Measurements from ENCODE around the gene C1orf159.
"Not testable (repeated sequence)": the region's sequence is repeated elsewhere in the genome, so short reads cannot be mapped to it uniquely, and the experiment has no call there.

The C1orf159 gene

GRCh38 chr1:1148569-1148968 is 32.7 kb upstream of the C1orf159 start:
- no peak for DNase-seq

- DNase-seq = no peak
These were observed 32.2 kb upstream of the C1orf159 start for GRCh38 chr1:1148061-1148460.

- no peak for DNase-seq
These were observed 30.7 kb upstream of the C1orf159 start for GRCh38 chr1:1146596-1146995.

- DNase-seq = no peak
These were observed 30.1 kb upstream of the C1orf159 start for GRCh38 chr1:1146026-1146425.

- no peak for DNase-seq
These were observed 29.6 kb upstream of the C1orf159 start for GRCh38 chr1:1145547-1145914.

GRCh38 chr1:1144843-1145546 is 29.1 kb upstream of the C1orf159 start:
- DNase-seq = no peak

- no peak for DNase-seq
These were observed 28.4 kb upstream of the C1orf159 start for GRCh38 chr1:1144122-1144842.

- DNase-seq = no peak
These were observed 27.7 kb upstream of the C1orf159 start for GRCh38 chr1:1143636-1144035.

- DNase-seq = no peak
These were observed 27.0 kb upstream of the C1orf159 start for GRCh38 chr1:1142844-1143243.

GRCh38 chr1:1142352-1142751 is 26.5 kb upstream of the C1orf159 start:
- not testable (repeated sequence) for DNase-seq

- DNase-seq = no peak
These were observed 26.0 kb upstream of the C1orf159 start for GRCh38 chr1:1141911-1142250.

GRCh38 chr1:1141244-1141910 is 25.5 kb upstream of the C1orf159 start:
- no peak for DNase-seq

- DNase-seq = no peak
These were observed 24.8 kb upstream of the C1orf159 start for GRCh38 chr1:1140673-1141072.

GRCh38 chr1:1137256-1138045 is 21.6 kb upstream of the C1orf159 start:
- no peak for DNase-seq

- DNase-seq = no peak
These were observed 20.8 kb upstream of the C1orf159 start for GRCh38 chr1:1136547-1137230.

GRCh38 chr1:1135339-1136136 is 19.6 kb upstream of the C1orf159 start:
- no peak for DNase-seq

GRCh38 chr1:1134300-1134970 is 18.5 kb upstream of the C1orf159 start:
- no peak for DNase-seq

GRCh38 chr1:1132956-1133750 is 17.3 kb upstream of the C1orf159 start:
- no peak for DNase-seq

GRCh38 chr1:1132042-1132950 is 16.4 kb upstream of the C1orf159 start:
- no peak for DNase-seq
